ENCODE data around the gene CNTN5. TPM values are rescaled to one million over a fixed set of nuclear protein-coding genes. Genes with fewer than 3 reads are reported as not detected.
A peak's percentile ranks its signal among the peaks of the same experiment; 100 is the strongest.

Gene CNTN5
- 0.15 TPM for total RNA-seq (ENCODE audit: unreplicated experiment)
- long read RNA-seq, partial matches to known transcripts: 0 of 1 reads
- long read RNA-seq, other reads (novel, unspliced or antisense): 1 of 1 reads

GRCh38 chr11:99020352-99021225, at the start of gene CNTN5:
CNTN5 (plus strand) TSS chr11:99020949.
- no peak within 1 kb of the TSS for H3K27ac Mint-ChIP-seq (ENCODE audit: unreplicated experiment)
- H3K36me3 Mint-ChIP-seq (ENCODE audit: low read depth, unreplicated experiment): no peaks in the 10 kb centered on the region
- peaks cover 5% of the 10 kb centered on the region for H3K4me1 Mint-ChIP-seq (ENCODE audit: unreplicated experiment)
- no peak for TF ChIP-seq CTCF (IDR thresholded peaks at IDR 0.05; ENCODE audit: unreplicated experiment)
- peak; percentile 58 for DNase-seq (ENCODE audit: low spot score)
- H3K27me3 Mint-ChIP-seq (ENCODE audit: unreplicated experiment): no peaks in the 10 kb centered on the region
- peak within 1 kb of the TSS; percentile 94 for H3K4me3 Mint-ChIP-seq (ENCODE audit: unreplicated experiment)
- H3K9me3 Mint-ChIP-seq (ENCODE audit: unreplicated experiment): no peaks in the 10 kb centered on the region

- no peaks in the 10 kb centered on the region for H3K9me3 Mint-ChIP-seq (ENCODE audit: unreplicated experiment)
- no peaks in the 10 kb centered on the region for H3K36me3 Mint-ChIP-seq (ENCODE audit: low read depth, unreplicated experiment)
- H3K4me1 Mint-ChIP-seq (ENCODE audit: unreplicated experiment): no peaks in the 10 kb centered on the region
Measured at GRCh38 chr11:98979205-98979604, 41.5 kb upstream of the CNTN5 start.

GRCh38 chr11:99015634-99016454, 4.9 kb upstream of the CNTN5 start:
- H3K9me3 Mint-ChIP-seq (ENCODE audit: unreplicated experiment): no peaks in the 10 kb centered on the region
- H3K27me3 Mint-ChIP-seq (ENCODE audit: unreplicated experiment): peaks cover 7% of the 10 kb centered on the region
- H3K4me3 Mint-ChIP-seq (ENCODE audit: unreplicated experiment): no peak overlapping the region
- no peaks in the 10 kb centered on the region for H3K36me3 Mint-ChIP-seq (ENCODE audit: low read depth, unreplicated experiment)
- no peak for DNase-seq (ENCODE audit: low spot score)
- peak; percentile 94 for TF ChIP-seq CTCF (IDR thresholded peaks at IDR 0.05; ENCODE audit: unreplicated experiment)
- peaks cover 5% of the 10 kb centered on the region for H3K4me1 Mint-ChIP-seq (ENCODE audit: unreplicated experiment)
- no peak overlapping the region for H3K27ac Mint-ChIP-seq (ENCODE audit: unreplicated experiment)

More at GRCh38 chr11:98979205-98979604, 41.5 kb upstream of the CNTN5 start:
- no peak for DNase-seq (ENCODE audit: low spot score)
- Mint-ChIP-seq H3K4me3 (ENCODE audit: unreplicated experiment) (no peak overlapping the region), H3K27ac (ENCODE audit: unreplicated experiment) (no peak overlapping the region), H3K27me3 (ENCODE audit: unreplicated experiment) (no peaks in the 10 kb centered on the region)
- no peak for TF ChIP-seq CTCF (IDR thresholded peaks at IDR 0.05; ENCODE audit: unreplicated experiment)

- Mint-ChIP-seq H3K36me3 (ENCODE audit: low read depth, unreplicated experiment) (no peaks in the 10 kb centered on the region), H3K9me3 (ENCODE audit: unreplicated experiment) (no peaks in the 10 kb centered on the region), H3K27me3 (ENCODE audit: unreplicated experiment) (no peaks in the 10 kb centered on the region), H3K4me1 (ENCODE audit: unreplicated experiment) (peaks cover 5% of the 10 kb centered on the region), H3K27ac (ENCODE audit: unreplicated experiment) (no peak overlapping the region), H3K4me3 (ENCODE audit: unreplicated experiment) (no peak overlapping the region)
- no peak for DNase-seq (ENCODE audit: low spot score)
- no peak for TF ChIP-seq CTCF (IDR thresholded peaks at IDR 0.05; ENCODE audit: unreplicated experiment)
Measured at GRCh38 chr11:99019696-99020095, 1.1 kb upstream of the CNTN5 start.

Data from endothelial cell (in vitro differentiated cells).